HL-60 (cell line): Measurements from ENCODE around the gene DROSHA.

Experiments used
- DNase-seq, 2 experiments: peaks; one replicate each; pipeline ENCODE4 v3.0.0-alpha.2; 2010 to 2020; ENCODE audit warnings: low read depth in 1 of 2, low spot score in 1 of 2
- H3K27ac ChIP-seq: fragments of 250-450 bp; sonication (Bioruptor Pico); replicated peaks from 2 replicates; pipeline ENCODE4 v1.5.1; 2020; ENCODE audit warnings: mild to moderate bottlenecking, moderate library complexity
- H3K27me3 ChIP-seq: fragments of 250-450 bp; sonication (Bioruptor Pico); 2 replicates; pipeline ENCODE4 v1.5.1; 2021; ENCODE audit warnings: mild to moderate bottlenecking, moderate library complexity; ENCODE audit not compliant: insufficient read depth, poor library complexity, severe bottlenecking
- H3K4me3 ChIP-seq: replicated peaks from 2 replicates; pipeline ENCODE4 v1.5.1; 2011; ENCODE audit warnings: mild to moderate bottlenecking, control low read depth, low read length; ENCODE audit not compliant: insufficient read depth
- CTCF ChIP-seq: IDR thresholded peaks from one replicate; pipeline ENCODE4 v1.5.1; 2011; ENCODE audit warnings: low read length, control low read depth, inconsistent platforms; ENCODE audit not compliant: insufficient read depth
- GABPA ChIP-seq: IDR thresholded peaks from 2 replicates; pipeline ENCODE4 v1.6.1; 2012; ENCODE audit warnings: low read depth
- POLR2AphosphoS5 ChIP-seq: IDR thresholded peaks from 2 replicates; pipeline ENCODE4 v1.6.1; 2012; ENCODE audit warnings: low read depth
- REST ChIP-seq: IDR thresholded peaks from 2 replicates; pipeline ENCODE4 v1.6.1; 2012; ENCODE audit warnings: low read depth; ENCODE audit not compliant: insufficient replicate concordance
- SPI1 ChIP-seq: IDR thresholded peaks from 2 replicates; pipeline ENCODE4 v1.6.1; 2012; ENCODE audit warnings: low read depth, mild to moderate bottlenecking, borderline replicate concordance

Gene DROSHA

GRCh38 chr5:31465291-31465690 is 66.6 kb downstream of the DROSHA start:
- H3K4me3 ChIP-seq: no peak overlapping the region
- no peaks in the 10 kb centered on the region for H3K27me3 ChIP-seq
- no peak for DNase-seq
- H3K27ac ChIP-seq: no peak overlapping the region
- TF ChIP-seq REST (no peak), GABPA (no peak), CTCF (no peak), SPI1 (no peak), POLR2AphosphoS5 (no peak)

- Histone ChIP-seq H3K4me3 (no peak overlapping the region), H3K27ac (no peak overlapping the region), H3K27me3 (no peaks in the 10 kb centered on the region)
- no peak for DNase-seq
- no peak for TF ChIP-seq POLR2AphosphoS5
Observed at GRCh38 chr5:31464081-31464480, 67.8 kb downstream of the DROSHA start.

- no peak overlapping the region for H3K27ac ChIP-seq
- H3K4me3 ChIP-seq: no peak overlapping the region
- TF ChIP-seq POLR2AphosphoS5: no peak
- no peak for DNase-seq
- H3K27me3 ChIP-seq: no peaks in the 10 kb centered on the region
Observed at GRCh38 chr5:31463351-31463750, 68.5 kb downstream of the DROSHA start.

- Histone ChIP-seq H3K4me3 (no peak overlapping the region), H3K27me3 (no peaks in the 10 kb centered on the region), H3K27ac (no peak overlapping the region)
- TF ChIP-seq CTCF: no peak
- no peak for TF ChIP-seq GABPA
- no peak for TF ChIP-seq REST
- no peak for TF ChIP-seq SPI1
- TF ChIP-seq POLR2AphosphoS5: no peak
- DNase-seq: no peak
Observed at GRCh38 chr5:31459594-31459993, 72.3 kb downstream of the DROSHA start.

- Histone ChIP-seq H3K27me3 (no peaks in the 10 kb centered on the region), H3K27ac (no peak overlapping the region), H3K4me3 (no peak overlapping the region)
- no peak for TF ChIP-seq CTCF
- no peak for TF ChIP-seq SPI1
- TF ChIP-seq GABPA: no peak
- TF ChIP-seq POLR2AphosphoS5: no peak
- TF ChIP-seq REST: no peak
- DNase-seq: no peak
Observed at GRCh38 chr5:31455172-31455571, 76.7 kb downstream of the DROSHA start.
